CD4-positive, alpha-beta T cell treated with Interferon alpha-2 for 1 hour (primary cell): ENCODE results near the gene SAPCD1.
A peak's percentile ranks its signal among the peaks of the same experiment; 100 is the strongest.

Experiments
- DNase-seq, 2 donors: peaks; one replicate each; pipeline ENCODE4 v3.0.0-alpha.2; 2020 to 2022

The SAPCD1 gene

DNA sequence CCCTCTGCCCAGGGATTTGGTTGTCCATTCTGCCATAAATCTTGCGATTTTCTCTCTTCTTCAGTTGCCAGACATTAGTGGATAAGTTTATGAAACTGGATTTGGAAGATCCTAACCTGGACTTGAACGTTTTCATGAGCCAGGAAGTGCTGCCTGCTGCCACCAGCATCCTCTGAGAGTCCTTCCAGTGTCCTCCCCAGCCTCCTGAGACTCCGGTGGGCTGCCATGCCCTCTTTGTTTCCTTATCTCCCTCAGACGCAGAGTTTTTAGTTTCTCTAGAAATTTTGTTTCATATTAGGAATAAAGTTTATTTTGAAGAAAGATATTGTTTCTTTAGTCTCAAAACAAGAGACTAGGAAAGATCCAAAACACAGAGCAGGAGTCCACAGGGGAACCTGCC, at the start of gene SAPCD1:
Gene SAPCD1, plus strand, starts transcription at position 301 of the 400 bp plus-strand sequence. CDS start 399 bp downstream, outside the sequence.
- DNase-seq, result no peak

DNA sequence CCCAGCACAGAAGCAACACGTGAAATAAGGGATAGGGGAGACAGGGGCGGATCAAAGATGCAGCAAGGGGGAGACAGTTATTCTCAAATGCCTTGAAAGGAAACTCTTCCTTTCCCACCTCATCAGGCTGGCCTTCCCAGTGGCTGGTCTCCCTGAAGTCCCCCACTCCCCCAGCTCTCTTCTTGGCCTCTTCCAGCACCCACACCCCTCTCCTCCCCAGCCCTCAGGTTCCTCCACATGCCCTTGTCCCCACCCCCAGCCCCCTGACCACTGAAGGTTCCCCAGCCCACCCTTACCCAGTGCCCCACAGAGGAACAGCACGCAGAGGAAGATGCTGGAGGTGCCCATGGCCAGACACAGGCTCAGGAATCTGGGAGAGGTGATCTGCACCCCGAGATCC, 49.0 kb upstream of the SAPCD1 start:
- no peak for DNase-seq

DNA sequence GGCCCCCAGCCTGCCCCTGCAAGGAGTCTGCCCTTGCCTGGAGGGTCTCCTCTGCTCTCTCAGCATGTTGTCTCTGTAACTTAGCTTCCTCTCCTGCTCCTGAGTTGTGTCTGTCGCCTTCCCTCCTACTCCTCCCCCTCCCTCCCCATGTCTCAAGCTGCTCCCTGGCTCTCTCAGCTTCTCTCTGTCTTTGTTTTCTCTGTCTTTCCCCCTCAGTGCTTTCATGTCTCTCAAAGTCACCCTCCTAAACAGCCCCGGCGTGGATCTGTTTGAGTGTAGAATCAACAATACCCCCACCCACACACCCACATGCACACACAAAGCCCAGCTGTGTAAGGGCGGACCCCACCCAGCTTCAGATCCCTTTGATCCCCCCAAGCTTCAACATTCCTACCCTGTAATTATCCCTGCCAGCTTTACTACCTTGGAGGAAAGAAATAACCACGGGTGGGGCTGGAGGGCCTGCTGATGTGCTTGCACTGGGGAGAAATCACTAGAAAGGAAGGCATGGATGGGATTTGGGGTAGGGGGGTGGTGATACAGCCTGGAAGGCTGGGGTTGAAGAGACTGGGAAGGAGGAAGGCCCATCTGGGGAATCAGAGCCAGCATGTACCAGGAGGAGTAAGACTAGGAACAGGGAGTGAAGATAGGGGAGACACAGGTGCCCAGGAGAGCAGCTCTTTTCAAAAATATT, 48.3 kb upstream of the SAPCD1 start:
- no peak for DNase-seq

DNA sequence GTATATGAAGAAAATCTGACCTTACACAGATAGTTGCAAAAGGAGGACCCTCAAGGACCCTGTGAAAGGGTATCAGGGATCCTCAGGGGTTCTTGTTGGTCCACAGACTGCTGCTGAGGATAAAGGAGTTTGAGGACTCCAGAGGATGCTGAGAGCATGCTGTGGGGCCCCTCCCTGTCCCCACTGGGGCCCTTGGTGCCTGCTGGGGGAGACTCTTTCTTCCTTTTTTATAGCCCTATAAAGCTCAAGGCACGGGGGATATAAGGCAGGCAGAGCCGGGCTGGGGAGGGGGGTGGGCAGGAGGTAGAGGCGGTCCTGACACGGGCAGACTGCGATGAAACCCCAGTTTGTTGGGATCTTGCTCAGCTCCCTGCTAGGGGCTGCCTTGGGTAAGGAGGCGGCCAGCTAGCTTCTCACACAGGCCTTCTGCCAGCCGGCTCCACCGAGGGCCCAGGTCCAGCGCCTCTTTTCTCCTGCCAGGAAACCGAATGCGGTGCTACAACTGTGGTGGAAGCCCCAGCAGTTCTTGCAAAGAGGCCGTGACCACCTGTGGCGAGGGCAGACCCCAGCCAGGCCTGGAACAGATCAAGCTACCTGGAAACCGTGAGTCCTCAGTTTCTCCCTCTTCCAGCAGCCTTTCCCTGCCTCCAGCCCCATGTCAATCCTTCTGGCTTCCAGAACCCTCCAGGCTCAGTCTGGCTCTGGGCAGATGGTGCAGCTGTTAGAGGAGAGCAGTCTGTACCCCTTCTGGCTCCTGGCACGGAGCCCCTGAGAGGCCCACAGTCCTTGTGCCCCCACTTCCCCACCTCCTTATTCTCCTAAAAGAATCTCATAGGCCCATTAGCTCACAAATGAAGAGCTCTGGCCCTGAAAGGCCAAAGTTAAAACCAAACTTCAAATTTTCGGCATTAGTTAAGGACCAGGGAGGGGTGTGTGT, 47.2 kb upstream of the SAPCD1 start, which contains the start of gene LY6G6D:
Gene LY6G6D, plus strand, starts transcription at position 327 of the 937 bp plus-strand sequence. Its CDS starts 8 bp downstream, at position 335.
- no peak for DNase-seq

DNA sequence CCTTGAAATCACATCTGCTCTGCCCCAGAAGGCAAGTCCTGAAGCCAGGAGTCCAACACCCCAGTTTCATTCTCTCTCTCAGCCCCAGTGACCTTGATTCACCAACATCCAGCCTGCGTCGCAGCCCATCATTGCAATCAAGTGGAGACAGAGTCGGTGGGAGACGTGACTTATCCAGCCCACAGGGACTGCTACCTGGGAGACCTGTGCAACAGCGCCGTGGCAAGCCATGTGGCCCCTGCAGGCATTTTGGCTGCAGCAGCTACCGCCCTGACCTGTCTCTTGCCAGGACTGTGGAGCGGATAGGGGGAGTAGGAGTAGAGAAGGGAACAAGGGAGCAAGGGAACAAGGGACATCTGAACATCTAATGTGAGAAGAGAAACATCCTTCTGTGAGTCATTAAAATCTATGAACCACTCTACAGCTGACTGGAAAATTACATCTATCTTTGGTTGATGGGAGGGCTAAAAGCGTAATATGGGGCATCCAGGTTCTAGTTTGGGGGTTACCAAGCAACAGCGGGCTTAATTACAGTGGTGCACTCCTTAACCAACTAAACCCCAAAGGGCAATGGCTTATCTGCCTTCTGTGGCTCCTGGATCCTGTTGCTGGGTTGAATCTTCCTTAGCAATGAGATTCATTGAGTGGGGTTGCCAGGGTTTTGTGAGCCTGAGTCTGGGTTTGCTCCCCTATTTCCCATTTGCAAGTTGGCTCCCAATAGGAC, 44.8 kb upstream of the SAPCD1 start:
- DNase-seq, result no peak

DNA sequence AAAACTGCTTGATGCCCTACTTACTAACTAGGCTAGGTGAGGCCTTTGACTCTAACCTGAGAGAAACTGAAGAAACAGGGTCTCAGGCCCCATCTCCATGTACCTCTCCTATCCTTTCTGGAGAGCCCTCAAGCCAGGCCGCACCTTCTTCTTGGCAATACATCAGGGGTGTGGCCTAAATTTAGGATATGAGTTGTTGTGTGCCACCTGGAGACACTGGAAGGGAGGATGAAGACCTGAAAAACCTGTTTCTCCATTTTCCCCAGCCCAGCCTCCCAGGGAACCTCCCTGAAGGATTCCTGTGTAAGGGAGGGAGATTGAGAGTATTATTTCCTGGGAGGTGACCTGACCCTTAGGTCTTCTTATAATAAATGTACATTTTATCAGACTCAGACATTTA, 44.2 kb upstream of the SAPCD1 start:
- DNase-seq, result no peak

DNA sequence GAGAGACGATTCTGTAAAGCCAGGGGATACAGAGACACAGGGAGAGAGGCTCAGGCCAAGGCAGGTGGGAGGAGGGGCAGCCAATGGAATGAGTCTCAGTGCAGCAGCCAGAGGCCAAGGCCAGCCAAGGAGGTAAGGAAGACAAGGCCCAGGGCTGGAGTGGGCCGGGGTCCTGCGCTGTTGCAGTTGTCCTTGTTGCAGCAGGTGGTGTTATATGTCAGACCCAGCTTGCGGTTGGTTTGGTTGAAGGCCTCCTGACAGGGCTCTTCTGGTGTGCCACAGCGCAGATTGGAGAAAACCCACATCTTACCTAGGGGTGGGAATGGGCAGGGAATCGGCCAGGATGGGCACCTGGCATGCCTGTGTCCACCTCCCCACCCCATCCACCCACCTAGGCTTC, 43.5 kb upstream of the SAPCD1 start:
- DNase-seq, result no peak

DNA sequence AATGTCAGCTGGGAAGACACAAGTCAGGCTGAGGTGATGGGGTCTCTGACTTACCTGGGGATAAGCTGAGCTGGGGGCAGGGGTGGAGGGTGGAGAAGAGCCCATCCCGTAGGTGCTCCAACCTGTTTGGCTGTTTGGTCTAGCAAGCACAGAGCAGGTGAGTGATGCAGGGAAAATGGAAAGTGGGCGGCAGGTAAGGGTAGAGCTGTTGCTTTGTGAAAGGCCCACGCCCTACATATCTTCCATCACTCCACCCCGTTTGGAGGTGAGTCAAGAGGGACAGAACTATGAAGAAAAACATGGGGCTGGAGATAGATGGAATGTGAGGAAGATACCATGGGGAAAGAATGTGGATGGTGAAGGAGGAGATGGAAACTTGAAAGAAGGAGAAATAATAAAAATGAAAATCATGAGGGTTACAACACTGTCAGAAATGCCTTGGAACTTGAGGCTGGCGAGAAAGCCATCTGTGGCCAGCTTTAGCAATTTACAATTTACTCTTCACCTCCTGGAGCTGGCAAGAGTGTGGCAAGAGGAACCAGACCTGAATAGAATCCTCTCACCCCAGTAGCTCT, 42.2 kb upstream of the SAPCD1 start:
- no peak for DNase-seq

DNA sequence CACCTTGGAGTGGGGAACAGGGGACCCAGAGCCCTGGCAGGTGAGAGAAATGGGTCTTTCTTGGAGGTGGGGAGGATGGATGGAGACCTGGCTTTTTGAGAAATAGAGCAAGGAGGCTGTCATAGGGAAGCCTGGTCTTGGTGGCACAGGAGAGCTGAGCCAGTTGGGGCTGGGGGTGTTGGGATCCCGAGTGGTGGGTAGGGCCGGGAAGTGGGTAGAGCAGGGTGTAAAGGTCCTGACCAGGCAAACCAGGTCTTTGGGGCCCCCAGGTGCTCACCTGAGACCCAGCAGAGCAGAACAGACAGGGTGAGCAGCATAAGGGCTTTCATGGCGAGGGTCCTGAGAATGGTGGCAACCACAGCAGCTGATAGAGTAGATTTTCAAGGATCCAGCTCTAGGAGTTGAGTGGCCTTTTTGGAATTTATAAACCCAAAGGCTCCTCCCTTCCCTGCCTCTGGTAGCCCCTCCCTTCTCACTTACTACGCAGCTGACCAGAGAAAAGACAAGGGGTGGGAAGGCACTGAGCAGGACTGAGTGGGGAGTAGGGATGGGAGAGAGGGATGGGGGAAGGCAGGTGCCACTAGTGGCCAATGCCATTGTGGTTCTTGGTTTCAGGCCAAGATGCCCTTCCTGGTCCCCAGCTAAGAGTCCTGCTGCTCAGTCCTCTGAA, 41.0 kb upstream of the SAPCD1 start, which contains the start of gene LY6G6C:
Gene LY6G6C, minus strand, starts transcription at position 396 of the 670 bp plus-strand sequence. Its CDS starts 67 bp downstream, at position 329.
- no peak for DNase-seq

DNA sequence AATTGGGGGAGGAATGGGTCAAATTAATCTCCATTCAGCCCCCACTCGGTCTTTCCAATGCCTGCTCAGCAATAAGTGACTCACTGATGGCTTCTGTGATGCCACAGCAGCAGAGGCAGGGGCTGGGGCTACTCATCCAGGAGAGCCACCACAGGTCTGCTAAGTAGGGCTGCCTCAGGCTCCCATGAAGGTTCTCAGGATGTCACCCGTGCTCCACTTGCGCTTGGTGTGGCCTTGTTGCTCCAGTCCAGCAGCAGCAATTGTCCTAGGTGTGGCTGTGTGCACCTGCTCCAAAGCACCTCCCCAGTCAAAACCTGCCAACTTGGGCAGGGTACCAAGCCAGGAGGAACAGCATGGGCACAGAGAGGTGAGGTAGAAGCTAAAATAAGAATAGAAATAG, 40.3 kb upstream of the SAPCD1 start:
- no peak for DNase-seq

DNA sequence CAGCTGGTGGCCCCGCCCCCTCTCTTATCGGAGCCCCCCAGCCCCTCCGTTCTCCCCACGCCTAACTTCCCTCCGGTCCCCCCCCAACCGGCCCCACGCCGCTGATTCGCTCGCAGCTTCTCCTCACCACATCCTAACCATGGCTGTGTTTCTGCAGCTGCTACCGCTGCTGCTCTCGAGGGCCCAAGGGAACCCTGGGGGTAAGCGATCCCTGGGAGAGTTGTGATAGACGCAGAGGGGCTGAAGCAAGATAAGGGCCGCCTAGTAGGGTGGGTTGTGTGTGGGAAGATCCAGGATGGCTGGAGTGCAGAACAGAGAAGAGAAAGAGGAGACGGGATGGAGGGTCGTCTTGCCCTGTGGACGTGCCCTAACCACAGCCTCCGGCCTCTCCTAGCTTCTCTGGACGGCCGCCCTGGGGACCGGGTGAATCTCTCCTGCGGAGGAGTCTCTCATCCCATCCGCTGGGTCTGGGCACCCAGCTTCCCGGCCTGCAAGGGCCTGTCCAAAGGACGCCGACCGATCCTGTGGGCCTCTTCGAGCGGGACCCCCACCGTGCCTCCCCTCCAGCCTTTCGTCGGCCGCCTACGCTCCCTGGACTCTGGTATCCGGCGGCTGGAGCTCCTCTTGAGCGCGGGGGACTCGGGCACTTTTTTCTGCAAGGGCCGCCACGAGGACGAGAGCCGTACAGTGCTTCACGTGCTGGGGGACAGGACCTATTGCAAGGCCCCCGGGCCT, 39.0 kb upstream of the SAPCD1 start, which contains the start of gene MPIG6B:
Gene MPIG6B, plus strand, starts transcription at position 129 of the 735 bp plus-strand sequence. Its CDS starts 11 bp downstream, at position 140.
- DNase-seq, result no peak

DNA sequence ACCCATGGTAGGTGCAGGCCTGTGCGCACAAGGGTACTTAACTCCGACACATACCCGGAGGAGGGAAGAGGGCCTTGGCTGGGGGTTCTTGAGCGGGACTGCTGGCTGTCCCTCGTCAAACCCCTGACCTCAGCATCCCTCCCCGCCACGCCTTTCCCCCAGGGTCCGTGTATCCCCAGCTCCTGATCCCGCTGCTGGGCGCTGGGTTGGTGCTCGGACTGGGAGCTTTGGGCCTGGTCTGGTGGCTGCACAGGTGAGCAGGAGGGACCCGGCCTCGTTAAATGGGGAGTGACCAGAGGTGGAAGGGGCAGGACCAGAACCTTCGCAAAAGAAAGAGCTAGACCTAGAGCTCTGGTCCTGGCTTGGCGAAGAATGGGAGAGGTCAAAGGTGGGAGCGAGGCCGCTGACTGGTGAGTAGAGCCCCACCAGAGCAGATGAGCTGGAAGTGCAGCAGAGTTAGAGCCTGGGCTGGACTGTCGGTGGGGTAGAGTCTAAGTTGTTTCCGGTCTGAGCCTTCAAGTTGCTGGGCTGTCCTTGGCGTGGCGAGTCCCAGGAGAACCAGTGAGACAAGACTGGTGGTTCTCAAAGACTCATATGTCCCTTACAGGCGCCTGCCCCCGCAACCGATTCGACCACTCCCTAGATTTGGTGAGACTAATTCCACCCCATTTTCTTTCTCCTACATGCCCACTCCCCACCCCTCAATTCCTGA, 38.3 kb upstream of the SAPCD1 start:
- DNase-seq, result no peak

DNA sequence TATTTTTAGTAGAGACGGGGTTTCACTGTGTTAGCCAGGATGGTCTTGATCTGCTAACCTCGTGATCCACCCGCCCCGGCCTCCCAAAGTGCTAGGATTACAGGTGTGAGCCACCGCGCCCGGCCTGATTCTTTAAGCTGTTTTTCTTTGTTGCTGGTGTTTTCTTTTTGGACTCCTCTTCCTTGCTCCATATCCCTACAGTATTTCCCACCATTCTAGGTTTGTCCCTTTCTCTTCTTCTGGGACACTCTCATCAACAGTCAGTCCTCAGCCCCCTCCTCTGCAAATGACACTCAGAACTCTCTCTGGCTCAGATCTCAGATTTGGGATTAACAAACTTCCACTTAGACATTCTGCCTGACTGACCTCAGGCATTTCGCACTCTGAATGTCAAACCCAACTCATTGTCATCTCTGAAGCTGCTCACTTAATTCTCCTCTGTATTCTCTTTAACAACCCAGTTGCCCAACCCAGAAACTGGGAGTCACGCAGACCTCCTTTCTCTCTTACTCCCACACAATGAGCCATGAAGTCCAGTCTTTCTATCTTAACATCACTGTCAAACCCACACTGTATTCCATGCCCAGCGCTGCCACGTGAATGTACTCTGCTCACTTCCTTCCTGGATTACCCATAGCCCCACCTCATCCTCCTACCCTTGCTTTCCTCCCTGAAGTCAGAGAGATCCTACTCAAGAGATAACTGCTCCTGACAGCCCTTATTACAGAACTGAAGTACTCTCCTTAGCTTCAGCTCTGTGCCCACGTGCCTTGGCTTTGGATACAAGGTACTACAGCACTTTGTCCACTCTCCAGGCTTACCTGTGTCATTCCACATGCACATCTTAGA, 36.7 kb upstream of the SAPCD1 start:
- no peak for DNase-seq

DNA sequence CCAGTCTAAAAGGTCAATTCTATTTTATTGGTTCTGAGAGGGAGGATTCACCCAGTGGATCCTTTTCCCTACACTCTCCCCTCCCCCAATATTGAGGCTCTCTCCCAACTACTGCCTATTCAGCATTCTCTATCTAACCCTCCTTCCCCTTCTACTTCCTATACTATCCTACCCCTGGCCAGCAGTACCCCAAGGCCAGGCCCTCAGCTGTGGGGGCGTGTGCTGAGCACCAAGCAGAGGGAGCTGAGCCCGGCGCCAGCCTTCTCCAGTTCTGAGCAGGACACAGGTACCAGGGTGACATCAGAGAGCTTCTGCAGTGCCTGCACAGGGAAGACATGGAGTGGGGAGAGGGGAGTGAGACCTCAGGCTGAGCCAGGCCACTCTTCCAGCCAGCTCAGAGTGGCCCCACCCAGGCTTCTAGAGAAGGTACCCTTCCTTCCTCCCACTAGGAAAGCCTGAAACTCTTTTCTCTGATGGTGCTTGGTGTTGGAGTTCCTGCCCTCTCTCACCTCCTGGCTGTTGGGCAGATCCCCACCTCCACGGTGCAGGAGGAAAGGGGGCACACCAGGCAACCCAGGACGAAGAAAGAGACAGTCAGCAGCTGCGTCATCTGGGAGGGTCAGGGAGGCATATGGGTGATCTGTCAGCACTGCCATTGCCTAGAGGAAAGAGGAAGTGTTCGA, 35.3 kb upstream of the SAPCD1 start:
- DNase-seq, result peak; percentile 30 to 74

DNA sequence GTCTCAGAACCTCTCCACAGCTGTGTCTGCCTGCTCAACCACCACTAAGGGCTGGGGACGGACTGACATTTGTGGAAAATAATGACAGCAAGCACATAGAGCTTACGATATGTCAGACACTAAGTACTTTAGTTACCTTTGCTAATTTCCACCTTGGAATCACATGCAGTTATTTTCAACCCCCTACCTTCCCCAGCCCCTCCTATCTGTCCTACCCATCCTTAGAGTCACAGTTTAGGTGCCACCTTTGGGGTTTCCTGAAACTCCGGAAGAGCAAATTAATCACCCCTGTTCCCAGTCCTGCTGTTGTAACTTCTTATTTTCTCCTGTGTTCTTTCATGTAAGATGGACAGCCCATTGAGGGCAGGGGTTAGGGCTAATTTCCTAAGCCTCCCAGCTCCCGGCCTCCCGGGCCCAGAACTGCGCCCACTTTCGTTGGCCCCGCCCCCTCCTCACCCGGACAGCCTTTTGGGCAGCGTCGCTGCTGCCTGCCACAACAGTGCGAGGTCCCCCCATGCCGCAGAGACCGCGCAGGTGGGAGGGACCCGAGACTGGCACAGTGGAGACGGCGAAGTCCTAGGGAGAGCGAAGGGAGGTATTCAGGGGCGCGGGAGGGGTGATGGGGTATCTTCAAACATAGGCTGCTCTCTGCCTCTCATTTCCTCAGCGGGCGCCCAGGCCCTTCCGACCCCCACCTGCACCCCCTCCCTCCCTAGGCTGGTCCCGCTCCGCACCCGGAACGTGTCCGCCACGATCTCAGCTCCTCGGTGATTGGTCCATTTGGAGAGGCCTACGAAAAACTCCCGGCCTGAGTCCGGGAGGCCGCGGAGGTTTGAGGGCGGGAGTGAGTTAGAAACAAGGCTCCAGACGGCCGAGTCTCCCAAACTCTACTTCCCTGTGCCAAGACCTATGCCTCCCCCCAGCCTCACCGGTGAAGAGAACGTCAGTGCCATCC, 34.5 kb upstream of the SAPCD1 start:
- no peak for DNase-seq

DNA sequence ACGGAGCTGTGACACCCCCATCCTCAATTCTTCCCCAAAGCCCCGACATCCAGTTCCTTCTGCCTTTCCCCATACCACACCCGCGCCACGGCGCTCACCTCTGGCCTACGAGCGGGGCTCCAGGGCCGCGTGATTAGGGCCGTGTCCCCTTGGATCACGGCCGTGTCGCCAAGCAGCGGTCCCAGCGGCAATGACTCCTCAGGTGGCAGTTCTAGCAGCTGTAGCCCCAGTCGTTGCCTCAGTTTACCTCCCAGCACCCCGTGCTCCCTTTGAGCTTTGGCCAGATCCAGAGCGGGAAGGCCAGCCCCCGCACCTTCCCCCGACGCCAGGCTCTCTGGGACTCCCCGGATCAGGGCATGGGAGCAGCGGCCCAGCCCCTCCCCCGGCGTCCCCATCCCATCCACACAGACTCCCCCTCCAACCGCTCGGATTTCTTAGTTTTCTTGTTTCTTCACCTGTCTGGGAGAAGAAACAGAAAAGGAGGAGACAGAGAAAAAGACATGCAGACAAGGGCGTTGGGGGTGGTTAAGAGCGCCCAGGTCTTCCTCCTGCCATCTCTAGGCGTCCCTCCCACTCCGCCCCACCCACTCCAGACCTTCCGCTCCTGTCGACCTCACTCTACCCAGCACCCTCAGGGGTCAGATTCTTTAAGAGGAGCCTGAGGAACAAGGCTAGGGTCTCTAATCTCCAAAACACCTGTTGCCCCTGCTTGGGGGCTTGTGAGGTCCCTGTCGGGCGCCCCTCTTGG, 33.5 kb upstream of the SAPCD1 start, which contains the start of gene DDAH2:
Gene DDAH2, minus strand, starts transcription at position 533 of the 748 bp plus-strand sequence. Its CDS starts 138 bp downstream, at position 395.
- no peak for DNase-seq

DNA sequence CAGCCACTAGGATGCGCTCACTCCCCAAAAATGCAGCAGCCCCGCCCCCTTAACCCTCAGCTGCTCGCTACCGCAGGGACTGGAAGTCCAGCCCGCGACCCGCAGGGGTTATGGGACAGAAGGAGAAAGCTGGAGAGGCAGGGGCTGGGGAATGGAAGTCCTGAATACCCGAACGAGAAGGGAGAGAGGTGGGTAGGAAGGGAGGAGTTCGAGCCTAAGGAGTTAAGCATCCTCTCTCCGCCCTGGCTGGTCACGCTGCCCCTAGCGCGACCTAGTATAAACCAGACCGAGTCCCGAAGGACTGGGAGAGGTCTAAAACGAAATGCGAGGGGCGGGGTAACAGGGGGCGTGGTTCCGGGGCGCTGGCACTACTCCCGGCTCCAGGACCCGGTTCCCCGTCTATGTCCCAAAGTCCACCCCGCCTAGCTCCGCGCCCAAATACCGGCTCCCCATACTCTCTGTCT, 32.9 kb upstream of the SAPCD1 start:
- peak; percentile 82 to 85 for DNase-seq
